Endothelial cell (in vitro differentiated cells): ENCODE data around the gene PLCB1. TPM values are rescaled to one million over a fixed set of nuclear protein-coding genes. Genes with fewer than 3 reads are reported as not detected.

Source experiments
- DNase-seq: peaks from one replicate; pipeline ENCODE4 v3.0.0; 2021; ENCODE audit warnings: low spot score
- H3K27ac Mint-ChIP-seq: one replicate; pipeline ENCODE4 v1.8.0; 2021; ENCODE audit warnings: mixed read lengths, inconsistent platforms; ENCODE audit not compliant: unreplicated experiment
- H3K27me3 Mint-ChIP-seq: one replicate; pipeline ENCODE4 v1.8.0; 2021; ENCODE audit warnings: mild to moderate bottlenecking, moderate library complexity, mixed read lengths, inconsistent platforms; ENCODE audit not compliant: unreplicated experiment
- H3K36me3 Mint-ChIP-seq: one replicate; pipeline ENCODE4 v1.8.0; 2021; ENCODE audit warnings: mild to moderate bottlenecking, low read depth, mixed read lengths, inconsistent platforms; ENCODE audit not compliant: unreplicated experiment
- H3K4me1 Mint-ChIP-seq: one replicate; pipeline ENCODE4 v1.8.0; 2021; ENCODE audit warnings: mild to moderate bottlenecking, mixed read lengths, inconsistent platforms; ENCODE audit not compliant: unreplicated experiment
- H3K4me3 Mint-ChIP-seq: one replicate; pipeline ENCODE4 v1.8.0; 2021; ENCODE audit warnings: mild to moderate bottlenecking, mixed read lengths, inconsistent platforms; ENCODE audit not compliant: unreplicated experiment
- H3K9me3 Mint-ChIP-seq: one replicate; pipeline ENCODE4 v1.8.0; 2021; ENCODE audit warnings: mixed read lengths, inconsistent platforms; ENCODE audit not compliant: unreplicated experiment
- total RNA-seq: library from RNA; stranded (reverse); fragmentation: NEBNext Ultra II Directional; extraction: Animal tissue kit (Norgen Biotek cat#: 25700); gene quantifications from one replicate; pipeline ENCODE4 v1.2.1, GENCODE V29; 2021; ENCODE audit not compliant: unreplicated experiment
- TF ChIP-seq, protein P1 (sequence below): fragments of 200-600 bp; sonication (generic); IDR thresholded peaks from one replicate; pipeline ENCODE4 v1.5.0; 2021; ENCODE audit warnings: antibody characterized with exemption; ENCODE audit not compliant: unreplicated experiment

The PLCB1 gene
- total RNA-seq, 1 donor from 2014 or later = 8.1 TPM

DNA sequence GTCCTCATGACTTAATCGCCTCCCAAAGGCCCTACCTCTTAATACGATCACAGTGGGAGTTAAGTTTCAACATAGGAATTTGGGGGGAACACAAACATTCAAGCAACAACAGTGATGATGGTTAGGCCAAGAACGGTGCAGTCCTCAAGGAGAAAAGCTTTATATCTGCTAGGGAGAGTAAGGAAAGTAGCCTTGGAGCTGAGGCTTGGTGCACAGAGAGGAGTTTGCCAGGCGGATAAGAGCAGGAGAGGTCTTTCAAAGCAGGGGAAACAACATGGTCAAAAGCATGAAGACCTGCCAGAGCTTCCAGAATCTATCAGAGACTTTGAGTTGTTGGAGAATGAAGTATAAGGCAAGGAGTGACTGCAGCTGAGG is 119.1 kb downstream of the PLCB1 start:
- H3K4me1 Mint-ChIP-seq = no peaks in the 10 kb centered on the region
- no peak for DNase-seq
- no peak overlapping the region for H3K27ac Mint-ChIP-seq
- TF ChIP-seq, protein P1, sequence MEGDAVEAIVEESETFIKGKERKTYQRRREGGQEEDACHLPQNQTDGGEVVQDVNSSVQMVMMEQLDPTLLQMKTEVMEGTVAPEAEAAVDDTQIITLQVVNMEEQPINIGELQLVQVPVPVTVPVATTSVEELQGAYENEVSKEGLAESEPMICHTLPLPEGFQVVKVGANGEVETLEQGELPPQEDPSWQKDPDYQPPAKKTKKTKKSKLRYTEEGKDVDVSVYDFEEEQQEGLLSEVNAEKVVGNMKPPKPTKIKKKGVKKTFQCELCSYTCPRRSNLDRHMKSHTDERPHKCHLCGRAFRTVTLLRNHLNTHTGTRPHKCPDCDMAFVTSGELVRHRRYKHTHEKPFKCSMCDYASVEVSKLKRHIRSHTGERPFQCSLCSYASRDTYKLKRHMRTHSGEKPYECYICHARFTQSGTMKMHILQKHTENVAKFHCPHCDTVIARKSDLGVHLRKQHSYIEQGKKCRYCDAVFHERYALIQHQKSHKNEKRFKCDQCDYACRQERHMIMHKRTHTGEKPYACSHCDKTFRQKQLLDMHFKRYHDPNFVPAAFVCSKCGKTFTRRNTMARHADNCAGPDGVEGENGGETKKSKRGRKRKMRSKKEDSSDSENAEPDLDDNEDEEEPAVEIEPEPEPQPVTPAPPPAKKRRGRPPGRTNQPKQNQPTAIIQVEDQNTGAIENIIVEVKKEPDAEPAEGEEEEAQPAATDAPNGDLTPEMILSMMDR = no peak
- no peak overlapping the region for H3K4me3 Mint-ChIP-seq
- no peaks in the 10 kb centered on the region for H3K36me3 Mint-ChIP-seq
- no peaks in the 10 kb centered on the region for H3K27me3 Mint-ChIP-seq
- H3K9me3 Mint-ChIP-seq = no peaks in the 10 kb centered on the region

DNA sequence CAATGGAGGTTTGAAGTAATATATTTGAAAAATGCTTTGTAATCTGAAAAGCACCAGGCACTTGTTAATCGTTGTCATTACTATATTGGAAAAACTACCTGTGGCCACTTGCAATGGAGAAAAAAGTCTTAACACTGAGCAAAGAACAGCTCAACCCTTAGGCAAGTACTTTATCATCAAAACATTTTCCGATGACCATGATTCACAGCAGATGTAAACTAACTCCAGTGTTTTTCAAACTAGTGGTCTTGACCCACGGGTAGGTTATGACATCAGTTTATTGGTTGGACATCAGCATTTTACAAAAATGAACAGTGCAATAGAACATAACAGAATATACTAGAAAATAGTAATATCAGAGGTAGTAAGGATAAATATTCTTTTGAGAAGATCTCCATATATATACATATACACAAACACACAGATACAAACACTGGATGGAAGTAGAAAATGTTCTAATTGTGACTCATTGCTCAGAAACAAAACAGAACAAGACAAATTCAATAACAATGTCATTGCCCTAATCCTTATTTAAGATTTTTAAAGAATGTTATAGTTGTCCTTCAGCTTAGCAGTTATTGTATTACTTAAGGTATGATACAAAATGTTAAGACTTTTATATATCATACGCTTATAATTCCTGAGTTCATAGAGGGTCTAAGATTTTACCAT is 123.0 kb downstream of the PLCB1 start:
- TF ChIP-seq, protein P1 = no peak

DNA sequence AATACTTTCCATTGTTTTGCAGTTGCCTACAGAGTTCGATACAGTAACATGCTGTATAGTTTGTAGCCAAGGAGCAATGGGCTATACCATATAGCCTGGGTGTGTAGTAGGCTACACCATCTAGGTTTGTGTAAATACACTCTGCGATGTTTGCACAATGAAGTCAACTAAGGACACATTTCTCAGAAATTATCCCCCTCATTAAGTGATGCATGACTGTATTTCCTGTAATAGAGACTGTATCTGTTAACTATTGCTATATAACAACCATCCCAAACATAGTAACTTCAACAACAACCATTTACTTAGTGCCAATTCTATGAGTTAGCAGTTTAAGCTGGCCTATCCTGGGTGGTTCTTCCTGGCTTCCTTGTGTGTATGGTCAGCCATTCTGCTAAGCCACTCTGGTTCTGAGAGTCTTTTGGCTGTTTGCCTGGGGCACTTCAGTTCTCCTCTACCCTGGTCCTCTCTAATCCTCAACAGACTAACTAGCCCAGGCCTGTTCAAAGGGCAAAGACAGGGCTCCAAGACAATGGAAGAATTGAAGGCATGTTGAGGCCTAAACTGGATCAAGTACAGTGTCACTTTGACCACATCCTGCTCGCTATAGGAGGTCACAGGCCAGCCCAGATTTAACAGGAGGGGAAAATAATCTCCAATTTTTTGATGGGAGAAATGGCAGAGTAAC is 124.0 kb downstream of the PLCB1 start:
- Mint-ChIP-seq H3K36me3 (no peaks in the 10 kb centered on the region), H3K4me3 (no peak overlapping the region), H3K4me1 (no peaks in the 10 kb centered on the region), H3K9me3 (no peaks in the 10 kb centered on the region), H3K27me3 (no peaks in the 10 kb centered on the region), H3K27ac (no peak overlapping the region)
- TF ChIP-seq, protein P1 = no peak
- DNase-seq = no peak

More for the DNA sequence above, 123.0 kb downstream of the PLCB1 start:
- Mint-ChIP-seq H3K27ac (no peak overlapping the region), H3K27me3 (no peaks in the 10 kb centered on the region), H3K4me3 (no peak overlapping the region), H3K9me3 (no peaks in the 10 kb centered on the region), H3K36me3 (no peaks in the 10 kb centered on the region), H3K4me1 (no peaks in the 10 kb centered on the region)
- DNase-seq = no peak

DNA sequence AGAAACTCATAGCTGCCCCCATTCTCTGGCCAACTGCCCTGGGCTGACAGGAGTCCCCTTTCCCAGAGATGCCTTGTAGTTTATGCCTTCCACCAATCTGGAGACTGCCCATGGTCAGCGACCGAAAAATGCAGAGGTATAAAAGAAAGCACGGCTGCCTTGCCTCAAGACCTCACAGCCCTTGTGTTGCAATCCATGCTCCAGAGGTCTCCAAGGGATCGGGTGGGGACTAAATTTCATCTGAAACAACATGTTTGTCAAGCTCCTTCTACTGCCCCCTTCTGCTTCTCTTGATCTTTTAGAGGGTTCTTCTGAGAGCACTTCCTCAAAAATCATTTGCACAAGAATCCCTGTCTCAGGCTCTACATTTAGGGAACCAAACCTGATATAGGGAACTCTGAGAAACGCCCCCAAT is 128.8 kb downstream of the PLCB1 start:
- no peaks in the 10 kb centered on the region for H3K4me1 Mint-ChIP-seq

DNA sequence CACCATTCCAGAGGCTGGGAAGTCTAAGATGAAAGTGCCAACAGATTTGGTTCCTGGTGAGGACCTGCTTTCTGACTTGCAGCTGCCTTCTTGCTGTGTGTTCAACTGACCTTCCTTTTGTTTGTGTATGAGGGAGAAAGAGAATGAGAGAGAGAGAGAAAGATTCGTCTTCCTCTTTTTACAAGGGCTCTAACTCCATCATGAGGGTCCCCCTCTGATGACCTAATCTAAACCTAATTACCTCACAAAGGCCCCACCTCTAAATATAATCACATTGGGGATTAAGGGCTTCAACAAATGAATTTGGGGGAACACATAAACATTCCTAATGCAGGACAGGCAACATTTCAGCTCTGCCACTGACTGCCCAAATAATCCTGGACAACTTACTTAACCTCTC is 130.7 kb downstream of the PLCB1 start:
- Mint-ChIP-seq H3K36me3 (no peaks in the 10 kb centered on the region), H3K4me1 (no peaks in the 10 kb centered on the region), H3K27ac (no peak overlapping the region), H3K27me3 (no peaks in the 10 kb centered on the region), H3K9me3 (no peaks in the 10 kb centered on the region), H3K4me3 (no peak overlapping the region)
- TF ChIP-seq, protein P1 = no peak
- no peak for DNase-seq

More for the DNA sequence above, 128.8 kb downstream of the PLCB1 start:
- no peaks in the 10 kb centered on the region for H3K27me3 Mint-ChIP-seq
- no peak overlapping the region for H3K27ac Mint-ChIP-seq
- no peak overlapping the region for H3K4me3 Mint-ChIP-seq
- no peaks in the 10 kb centered on the region for H3K36me3 Mint-ChIP-seq
- TF ChIP-seq, protein P1 = no peak
- DNase-seq = no peak
- no peaks in the 10 kb centered on the region for H3K9me3 Mint-ChIP-seq
